HG03378 (cell line): ENCODE measurements around the gene ROPN1L.
A peak's percentile ranks its signal among the peaks of the same experiment; 100 is the strongest.

Experiments used
- ATAC-seq: cut with Tn5 transposase; IDR thresholded peaks from one replicate; pipeline ENCODE4 v1.9.1; 2021; ENCODE audit warnings: mild to moderate bottlenecking, moderate library complexity; ENCODE audit not compliant: unreplicated experiment

Gene ROPN1L

DNA sequence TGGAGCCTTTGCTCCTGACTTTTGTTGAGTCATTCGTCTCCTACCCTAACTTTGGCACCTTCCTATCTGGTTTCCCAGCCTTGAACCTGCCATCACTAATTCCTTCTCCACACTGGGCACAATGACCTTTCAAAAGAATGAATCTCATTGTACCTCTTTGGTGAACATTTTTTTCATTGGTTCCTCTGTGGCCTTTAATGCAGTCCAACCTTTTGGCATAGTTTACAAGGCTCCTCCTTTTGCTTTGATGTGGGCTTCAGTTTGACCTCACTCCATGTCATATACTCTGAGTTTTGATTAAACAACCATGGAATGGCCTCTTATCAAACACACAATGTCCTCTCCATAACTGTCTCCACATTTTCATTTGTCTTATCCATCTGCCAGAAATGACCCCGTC is 14.5 kb upstream of the ROPN1L start:
- no peak for ATAC-seq

DNA sequence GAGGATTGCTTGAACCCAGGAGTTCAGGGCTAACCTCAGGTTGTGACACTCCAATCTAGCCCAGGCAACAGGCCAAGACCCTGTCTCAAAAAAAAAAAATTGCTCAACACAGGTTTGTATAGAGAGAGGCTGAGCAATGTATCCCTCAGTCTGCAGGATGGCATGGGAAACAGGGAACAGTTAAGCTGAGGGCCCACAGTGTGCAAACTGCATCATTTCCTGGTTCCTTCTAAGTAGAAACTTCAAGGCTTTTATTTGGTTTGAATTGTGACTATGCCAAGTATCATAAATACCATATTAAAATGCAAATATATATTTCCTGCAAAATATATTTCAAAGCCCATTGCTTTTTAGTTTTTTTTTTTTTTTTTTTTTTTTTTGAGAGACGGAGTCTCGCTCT is 13.7 kb upstream of the ROPN1L start:
- ATAC-seq, result no peak

DNA sequence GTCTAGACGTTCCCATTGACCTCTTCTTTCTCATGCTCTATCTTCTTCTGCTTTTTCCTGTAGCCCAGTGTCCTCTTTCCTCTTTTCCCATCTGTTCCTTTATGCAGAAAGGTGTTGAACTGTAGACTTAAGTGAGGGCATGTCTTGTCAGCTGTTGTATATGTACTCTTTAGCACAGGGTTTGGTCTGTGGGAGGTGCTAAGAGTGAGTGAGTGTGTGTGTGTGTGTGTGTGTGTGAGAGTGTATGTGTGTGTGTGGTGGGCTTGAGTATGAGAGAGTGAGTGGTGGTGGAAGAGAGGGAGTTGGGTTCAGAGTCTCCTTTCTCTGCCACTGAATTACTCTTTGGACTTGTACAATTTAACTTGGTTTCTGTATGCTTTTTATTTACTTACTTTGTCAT is 10.3 kb upstream of the ROPN1L start:
- ATAC-seq, result no peak

DNA sequence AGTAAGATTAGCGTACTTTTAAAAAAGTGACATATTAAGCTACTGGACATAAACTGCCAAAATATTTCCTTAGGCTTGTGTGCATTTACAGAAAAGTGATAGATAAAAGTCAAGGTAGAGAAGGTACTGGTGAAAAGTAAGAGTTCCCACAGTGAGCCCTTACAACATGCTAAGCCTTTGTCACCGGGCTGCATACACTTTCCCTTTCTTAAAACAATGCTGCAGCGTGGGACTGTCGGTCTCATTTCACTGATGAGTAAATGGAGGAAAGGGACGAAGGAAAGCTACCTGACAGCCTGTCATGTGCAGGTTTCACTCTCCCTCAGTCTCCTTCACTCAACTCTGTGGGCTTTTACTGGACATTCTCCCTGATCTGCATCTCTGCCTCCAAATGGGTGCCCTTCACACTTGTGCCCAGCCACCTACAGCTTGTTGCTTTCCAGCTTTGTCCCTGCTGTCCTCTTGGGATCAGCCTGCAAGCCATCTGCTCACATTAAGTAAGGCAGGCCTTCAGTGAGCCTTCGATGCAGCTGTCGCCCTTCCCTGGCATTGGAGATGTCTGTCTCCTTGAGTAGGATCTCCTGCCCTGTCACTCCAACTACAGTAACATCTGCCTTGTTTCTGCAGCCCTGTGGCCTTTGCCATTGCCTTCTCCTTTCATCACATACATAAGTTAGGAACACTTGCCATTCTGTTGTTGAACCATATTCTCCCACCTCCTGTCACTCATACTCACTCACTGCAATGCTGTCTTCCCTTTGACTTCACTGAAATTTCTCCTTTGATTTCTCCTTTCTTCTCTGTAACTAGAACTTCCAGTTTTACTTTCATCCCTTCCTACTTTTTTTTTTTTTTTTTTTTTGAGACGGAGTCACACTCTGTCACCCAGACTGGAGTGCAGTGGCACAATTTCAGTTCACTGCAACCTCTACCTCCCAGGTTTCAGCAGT is 9.3 kb upstream of the ROPN1L start:
- no peak for ATAC-seq

DNA sequence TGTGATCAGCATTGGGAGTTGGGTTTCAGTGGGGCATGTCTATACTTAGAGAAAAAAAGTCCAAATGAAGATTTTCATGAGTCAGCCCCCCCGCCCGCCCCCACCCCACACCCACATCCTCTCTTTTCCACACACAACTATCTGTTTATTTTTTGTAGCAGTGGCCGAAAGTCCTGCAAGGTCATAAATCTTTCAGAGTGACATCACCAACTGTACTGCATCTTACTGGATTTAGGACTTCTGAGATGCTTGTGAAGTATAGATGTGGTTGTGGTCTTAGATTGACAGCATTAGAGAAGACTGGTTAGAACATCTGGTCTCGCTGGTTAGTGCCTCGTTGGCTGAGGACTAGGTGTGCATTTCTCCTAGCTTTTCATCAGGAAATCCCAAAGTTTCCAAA is 7.3 kb upstream of the ROPN1L start:
- ATAC-seq, result no peak

DNA sequence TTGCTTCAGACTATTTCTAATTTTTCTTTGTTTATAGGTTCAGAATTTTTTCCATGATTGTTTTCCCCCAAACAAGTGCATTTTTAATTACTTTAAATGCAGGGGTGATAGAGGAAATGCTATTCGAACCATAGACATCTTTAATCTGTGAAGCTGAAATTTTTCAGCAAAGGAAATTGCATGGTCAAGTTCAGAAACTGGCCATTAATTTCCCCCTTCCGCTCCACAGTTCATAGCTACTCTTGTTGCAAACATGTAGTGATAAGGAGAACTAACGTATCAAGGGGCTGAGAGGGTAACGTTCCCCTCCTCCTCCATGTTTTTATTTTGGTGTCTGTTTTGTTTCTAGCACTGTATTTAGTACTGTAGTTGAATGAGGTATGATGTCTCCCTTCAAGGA is 3.4 kb upstream of the ROPN1L start:
- no peak for ATAC-seq

DNA sequence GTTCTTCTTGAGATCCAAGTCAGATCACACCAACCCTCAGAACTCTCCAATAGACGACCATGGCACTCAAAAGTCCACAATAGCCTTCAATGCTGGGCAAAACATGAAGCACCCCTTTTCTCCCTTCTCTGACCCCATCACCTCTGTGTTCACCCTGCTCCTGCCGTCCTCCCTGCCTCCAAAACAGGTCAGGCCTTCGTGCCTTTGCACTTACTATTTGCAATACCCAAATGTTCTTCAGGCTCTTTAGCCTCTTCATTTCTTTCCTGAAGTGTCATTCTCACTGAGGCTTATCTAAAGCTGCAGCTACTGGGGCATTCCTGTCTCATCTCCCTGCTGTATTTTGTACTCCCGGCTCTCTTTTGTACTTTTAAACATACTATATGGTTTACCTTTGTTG is 2.0 kb upstream of the ROPN1L start:
- no peak for ATAC-seq

DNA sequence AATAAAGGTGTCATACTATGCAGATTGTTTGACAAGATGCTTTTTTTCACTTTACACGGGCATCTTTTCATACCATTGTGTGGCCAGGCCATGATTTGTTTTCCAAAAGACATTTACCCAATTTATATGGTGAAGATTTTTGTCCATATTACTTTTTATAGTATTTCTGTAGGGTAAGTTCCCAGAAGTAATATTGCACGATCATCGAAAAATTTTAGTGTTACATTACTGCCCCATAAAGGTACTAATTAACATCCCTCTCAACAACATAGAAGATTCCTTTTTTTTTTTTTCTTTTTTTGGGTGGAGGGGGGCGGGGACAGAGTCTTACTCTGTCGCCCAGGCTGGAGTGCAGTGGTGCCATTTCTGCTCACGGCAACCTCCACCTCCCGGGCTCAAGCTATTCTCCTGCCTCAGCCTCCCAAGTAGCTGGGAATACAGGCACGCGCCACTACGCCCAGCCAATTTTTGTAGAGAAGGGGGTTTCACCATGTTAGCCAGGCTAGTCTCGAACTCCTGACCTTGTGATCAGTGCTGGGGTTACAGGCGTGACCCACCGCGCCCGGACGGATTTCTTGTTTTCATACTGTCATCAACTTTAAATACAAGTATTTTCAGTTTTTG is 1.2 kb upstream of the ROPN1L start:
- ATAC-seq, result no peak

DNA sequence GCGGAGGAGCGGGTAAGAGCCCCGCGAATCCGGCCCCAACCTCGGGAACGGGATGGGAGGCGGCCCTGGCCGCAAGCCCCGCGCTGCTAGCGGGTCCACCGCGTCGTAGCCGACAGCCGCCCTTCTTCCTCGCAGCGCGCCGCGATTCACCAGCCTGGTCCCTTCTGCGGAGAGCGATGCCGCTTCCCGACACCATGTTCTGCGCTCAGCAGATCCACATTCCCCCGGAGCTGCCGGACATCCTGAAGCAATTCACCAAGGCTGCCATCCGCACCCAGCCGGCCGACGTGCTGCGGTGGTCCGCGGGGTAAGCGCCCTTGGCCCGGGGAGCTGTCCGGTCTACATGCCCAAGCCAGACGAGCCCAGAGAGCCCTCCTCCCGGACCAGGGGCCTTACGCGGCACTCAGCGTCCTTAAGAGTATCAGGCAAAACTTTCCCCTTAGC is 335 bp downstream of the ROPN1L start:
- ATAC-seq, result peak; percentile 47

DNA sequence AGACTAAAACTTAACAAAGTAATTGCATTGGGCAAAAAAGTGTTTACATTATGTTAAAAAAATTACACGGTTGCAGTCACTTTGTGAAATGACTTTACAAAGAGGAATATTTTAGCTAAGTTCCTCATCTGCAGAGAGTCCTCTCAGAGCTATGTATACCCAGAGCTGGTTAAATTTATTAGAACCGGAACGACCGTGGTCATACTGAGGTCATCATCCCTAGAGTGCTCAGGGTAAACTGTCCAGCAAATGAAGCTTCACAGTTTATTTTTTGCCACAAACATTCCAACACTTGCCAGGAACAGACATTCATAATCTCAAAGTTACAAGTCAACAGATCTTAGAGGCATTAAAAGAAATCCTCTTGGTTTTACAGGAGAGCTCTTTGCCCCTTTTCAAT is 897 bp downstream of the ROPN1L start:
- no peak for ATAC-seq

DNA sequence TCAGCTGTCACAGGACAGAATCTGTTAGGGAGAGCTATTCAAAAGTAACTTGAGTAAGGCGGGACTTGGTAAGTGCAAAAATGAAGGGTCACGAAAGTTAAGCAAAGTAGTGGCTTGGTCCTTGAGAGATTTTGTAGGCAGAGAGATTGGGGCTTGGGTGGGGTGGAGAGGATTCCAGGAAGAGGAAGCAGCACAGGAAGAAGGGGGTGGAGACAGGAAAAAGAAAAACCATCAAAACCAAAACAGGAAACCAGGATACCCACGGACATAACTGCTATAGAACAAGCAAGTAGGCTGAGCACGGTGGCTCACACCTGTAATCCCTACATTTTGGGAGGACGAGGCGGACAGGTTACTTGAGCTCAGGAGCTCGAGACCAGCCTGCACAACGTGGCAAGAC is 3.7 kb downstream of the ROPN1L start:
- ATAC-seq, result no peak

DNA sequence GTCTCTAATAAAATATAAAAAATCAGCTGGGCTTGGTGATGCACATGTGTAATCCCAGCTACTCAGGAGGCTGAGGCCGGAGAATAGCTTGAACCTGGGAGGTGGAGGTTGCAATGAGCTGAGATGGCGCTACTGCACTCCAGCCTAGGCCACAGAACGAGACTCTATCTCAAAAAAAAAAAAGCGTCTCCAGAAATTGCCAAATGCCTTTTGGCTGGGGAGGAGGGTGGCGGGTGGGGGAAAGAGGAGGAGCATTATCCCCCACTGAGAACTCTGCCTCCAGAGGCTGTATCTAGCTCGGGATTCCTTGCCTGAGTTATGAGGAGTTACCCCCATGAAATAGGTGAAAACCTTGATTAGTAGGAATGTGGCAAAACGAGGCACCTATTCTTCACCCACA is 4.8 kb downstream of the ROPN1L start:
- ATAC-seq, result no peak

DNA sequence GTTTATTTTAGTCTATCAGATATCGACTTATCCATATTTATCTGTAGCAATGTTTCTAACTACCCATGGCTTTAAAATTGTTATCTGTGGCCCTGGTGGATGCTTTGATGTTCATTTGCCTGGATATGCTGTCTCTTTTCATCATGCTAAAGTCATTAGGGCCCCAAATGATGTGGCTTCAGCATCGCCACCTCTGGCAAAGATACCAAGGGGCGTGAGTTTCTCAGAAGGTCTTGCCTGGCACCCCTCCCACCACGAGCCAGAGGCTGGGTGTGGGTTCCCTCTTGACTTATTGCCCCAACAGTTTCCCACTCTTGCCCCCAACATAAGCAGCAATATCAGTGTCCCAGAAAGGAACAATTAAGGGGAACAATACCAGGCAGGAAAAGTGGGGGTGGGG is 5.4 kb downstream of the ROPN1L start:
- ATAC-seq, result no peak

DNA sequence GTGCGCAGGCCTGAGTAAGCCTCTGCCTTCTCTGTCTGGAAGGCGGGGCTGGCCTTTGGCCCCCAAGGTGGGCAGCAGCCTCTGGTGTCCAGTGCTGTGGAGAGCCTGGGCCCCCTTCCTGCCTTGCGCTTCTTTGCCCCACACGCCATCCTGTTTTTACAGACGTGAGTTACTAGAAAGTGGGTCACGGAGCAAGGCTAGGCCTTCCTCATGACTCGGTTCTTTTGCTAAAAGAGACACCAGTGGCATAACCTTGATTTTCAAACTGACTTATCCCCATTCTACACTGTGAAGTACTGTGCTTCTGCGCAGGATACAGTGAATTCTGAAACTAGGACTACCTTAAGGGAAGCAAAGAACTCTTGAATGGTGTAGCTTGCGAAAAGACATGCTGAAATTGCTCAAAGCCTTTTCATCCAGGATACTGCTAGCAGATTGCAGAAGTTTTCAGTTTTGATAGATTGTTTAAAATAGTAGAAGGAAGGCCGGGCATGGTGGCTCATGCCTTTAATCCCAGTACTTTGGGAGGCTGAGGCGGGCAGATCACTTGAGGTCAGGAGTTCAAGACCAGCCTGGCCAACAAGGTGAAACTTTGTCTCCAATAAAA is 7.2 kb downstream of the ROPN1L start:
- ATAC-seq, result no peak

DNA sequence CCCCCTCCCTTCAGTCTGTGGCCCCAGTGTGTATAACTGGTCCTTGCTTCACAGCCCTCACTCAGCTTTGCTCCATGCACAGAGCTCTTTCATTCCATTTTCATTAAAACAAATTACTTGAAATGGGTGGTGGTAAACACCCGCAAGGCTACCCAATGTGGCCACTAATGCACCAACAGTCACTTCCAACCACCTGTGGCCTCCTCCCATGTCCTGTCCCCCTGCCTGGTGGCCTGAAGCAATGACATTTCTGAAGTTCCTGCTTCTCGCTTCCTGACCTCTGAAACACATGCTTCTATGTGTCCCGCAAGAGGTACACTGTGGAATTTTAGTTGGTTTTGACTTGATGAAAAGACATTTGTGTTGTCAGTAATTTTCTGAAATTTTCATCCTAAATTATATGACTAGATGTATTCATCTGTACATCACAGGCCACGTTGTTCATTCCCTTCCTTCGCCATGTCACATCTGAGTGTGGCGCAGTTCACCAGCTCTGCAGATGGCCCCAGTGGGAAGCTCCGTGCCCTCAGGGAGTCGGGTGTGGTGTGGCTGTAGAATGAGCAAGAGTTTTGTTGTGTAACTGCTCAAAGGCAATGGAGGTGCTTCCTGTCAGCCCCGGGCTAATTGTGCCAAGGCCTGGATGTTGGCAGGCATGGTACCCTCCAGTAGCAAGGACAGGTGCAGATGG is 9.6 kb downstream of the ROPN1L start:
- ATAC-seq, result no peak

DNA sequence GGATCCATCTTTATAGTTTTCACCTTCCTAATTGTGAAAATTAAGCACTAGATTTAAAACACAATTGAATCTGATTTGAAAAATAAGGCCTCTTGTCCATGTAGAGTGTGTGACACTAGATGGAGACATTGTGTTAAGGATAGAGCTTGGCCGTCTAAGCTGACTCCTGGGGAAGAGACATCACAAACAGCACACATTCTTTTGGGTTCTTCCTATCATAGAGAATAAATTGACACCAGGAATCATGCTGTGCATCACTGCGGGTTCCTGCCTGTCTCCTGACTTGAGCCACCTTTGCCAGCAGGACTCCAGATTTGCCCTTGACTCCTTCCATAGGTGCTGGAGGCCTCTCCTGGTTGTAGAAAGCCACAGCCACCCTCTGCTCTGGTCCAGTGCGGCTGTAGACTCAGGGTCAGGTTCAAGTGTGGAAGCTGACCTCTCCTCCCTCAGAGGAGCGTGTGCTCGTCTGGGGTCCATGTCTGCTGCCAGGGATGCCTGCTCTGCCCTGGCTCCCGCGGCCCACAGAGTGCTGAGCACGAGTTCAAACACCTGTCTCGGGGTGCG is 11.2 kb downstream of the ROPN1L start:
- ATAC-seq, result peak; percentile 82

DNA sequence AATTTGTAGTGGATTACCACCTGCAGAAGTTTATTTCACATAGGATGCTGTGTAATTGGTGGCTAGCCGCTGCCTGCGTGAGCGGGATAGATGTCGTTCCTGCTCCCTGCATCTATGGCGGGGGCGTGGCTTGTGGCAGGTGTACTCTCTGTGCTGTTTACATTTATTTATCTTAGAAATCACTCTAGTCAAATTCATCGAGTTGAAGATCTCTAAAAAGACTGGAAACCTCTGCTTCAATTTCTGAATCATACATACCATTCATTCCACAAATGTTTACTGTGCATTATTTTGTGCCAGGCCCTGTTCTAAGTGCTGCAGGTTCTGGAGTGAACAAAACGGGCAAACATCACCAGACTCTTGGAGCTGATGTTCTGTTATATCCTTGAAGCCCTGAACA is 11.9 kb downstream of the ROPN1L start:
- ATAC-seq, result no peak

DNA sequence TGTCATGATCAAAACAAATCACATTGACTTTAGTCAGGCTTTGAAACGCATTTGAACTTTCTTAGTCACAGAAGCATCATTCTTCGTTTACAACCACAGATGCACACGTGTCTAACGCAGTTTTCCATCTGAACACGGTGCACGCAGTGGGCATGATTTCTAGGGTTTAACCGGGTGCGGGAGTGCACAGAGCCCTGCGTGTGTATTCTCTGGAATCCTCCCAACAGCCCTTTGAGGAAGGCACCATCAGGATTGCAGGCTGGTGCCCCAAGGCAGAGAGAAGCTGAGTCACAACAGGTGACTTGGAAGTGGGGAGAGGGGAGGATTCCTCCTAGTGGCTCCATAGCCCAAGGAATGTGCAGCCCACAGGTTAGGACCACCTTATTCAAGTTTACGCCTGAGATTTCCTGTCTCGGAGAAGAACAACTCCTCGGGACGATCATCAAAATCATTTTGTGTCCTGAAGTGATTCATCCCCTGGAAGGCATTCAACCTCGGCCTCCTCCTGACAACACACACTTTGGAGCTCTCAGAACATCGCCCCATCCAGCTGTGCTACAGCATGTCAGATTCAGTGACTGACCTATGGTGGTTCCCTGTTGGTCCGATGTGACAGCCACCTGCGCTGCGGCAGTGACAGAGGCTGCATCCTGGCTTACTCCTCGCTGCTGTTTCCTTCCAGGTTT is 13.1 kb downstream of the ROPN1L start:
- no peak for ATAC-seq

DNA sequence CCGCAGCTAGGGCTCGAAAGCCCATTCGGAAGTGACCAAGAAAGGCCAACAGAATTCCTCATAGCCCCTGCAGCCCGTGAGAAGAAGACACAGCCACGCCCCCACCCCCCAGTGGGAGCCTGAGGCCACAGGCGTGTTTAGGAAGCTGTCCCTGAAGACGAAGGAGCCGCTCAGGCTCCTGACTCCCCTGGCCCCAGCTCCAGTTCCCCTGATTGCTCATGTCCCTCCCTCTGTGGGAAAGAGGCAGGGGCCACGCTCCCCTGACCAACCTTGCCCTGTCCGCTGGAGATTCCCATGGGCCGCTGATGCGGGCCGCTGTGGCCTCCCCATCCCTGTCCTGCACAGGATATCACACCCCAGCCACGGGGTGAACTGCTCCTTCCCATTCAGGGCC is 13.6 kb downstream of the ROPN1L start:
- no peak for ATAC-seq

DNA sequence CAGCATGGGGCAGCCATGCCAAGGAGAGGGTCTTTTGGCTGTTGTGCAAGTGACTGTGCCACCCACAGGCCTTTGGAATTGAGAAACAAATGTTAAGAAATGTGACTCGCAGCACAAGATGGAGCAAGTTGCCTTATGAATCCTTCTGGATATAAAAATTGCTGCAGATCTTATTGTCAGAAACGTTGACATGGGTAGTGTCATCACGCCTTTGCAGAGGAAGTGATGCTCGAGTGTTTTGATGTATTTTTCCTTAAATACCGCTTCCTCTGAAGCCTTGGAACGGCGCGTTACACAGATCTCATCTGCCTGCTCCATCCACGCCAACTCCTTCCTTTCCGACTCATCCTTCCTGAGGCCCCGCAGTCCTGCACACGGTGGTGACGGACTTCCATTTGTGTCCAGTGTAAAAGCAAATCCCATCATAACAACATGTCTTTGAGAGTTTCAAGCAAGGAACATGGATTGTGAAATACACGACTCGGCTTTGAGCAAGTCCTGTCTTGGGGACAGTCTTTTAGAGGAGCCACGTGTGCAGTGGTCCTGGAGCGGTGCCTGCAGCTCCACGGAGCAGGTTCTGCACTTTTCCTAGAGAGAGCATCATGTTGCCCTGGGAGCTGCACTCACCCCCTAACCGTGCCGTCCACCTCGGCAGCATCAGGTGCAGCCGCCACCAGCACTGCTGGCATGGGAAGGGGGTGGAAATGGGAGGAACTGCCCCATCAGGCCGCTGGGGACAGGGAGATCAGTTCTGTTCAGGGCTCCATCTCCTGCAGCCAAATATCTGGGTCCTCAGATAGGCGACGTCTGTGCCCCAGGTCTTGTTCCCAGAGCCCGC is 15.1 kb downstream of the ROPN1L start:
- no peak for ATAC-seq
